Measurements from ENCODE around the gene BLNK.
"Not testable (repeated sequence)": the region's sequence is repeated elsewhere in the genome, so short reads cannot be mapped to it uniquely, and the experiment has no call there.

Gene BLNK

DNA sequence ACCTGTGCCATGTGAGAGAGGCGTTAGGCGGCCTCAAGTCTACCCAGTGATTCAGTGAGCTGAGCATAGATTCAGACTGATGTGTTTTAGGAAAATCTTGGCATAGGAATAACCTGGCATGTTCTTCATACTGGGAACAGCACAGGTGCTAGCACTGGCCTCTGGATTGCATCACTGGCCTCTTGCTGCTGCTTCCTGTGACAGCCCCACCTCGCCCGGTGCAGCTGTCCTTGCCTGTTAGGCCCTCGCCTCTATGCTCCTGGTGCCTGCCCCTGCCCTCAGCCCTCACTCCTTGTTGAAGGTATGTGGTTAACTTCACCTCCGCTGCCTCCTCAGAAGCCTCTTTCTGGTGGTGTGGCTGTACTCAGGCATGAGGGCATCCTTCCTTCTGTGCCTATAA lies 46.2 kb downstream of the BLNK start:
- DNase-seq (ENCODE audit: low spot score) = no peak

DNA sequence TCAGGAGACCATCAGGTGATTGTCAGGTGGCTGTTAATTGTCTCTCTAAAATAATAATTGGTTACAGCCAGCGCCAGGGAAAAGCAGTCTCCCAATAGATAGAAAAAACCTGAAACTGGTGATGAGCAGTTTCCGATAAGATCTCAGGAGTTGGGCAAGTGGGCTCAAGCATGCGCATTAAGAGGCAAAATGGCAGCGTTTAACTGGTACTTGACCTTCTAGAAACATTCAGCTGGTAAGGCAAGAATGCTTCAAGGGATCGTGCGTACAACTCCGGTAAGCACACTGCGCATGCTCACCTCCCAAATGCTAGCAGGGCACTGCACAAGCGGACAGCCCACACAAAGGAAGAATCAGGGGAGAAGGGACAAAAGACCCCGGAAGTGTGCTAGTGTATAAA lies 48.5 kb downstream of the BLNK start:
- DNase-seq (ENCODE audit: low spot score) = no peak

DNA sequence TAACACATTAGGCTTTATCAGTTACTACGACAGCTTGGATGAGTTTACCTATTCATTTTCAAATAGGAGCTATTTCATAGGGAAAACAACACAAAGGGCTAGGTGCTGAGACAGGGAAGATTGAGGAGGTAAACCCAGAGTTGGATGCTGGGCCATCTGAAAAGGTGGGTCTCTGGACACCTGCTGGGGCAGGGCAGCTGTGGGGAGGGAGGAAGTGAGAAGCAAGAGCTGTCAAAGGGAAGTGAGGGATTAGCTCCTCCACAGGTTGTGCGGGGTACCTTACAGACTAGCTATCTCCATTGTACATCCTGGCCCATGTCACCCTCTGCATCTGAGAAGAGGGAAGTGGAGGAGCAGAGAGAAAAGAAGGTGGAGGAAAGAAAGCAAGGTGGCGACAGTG lies 48.9 kb downstream of the BLNK start:
- DNase-seq (ENCODE audit: low spot score) = no peak

DNA sequence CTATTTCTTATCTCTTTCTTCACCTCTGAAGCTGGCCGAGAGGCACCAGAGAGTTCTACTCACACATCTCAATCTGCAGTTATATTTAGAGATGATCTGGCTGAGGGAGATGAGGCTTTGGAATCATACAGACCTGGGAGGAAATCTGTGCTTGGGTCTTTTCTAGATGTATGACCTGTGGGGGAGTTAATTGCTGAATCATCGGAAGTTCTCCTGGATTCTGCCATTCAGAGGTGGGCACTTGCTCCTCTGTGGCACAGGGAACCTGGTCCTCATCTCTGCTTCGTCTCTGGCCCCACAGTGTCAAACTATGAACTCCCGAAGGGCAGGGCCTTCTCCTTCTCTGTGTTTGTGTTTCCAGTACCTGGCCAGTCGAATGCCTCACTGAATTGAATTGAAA lies 52.5 kb downstream of the BLNK start:
- DNase-seq (ENCODE audit: low spot score) = no peak

DNA sequence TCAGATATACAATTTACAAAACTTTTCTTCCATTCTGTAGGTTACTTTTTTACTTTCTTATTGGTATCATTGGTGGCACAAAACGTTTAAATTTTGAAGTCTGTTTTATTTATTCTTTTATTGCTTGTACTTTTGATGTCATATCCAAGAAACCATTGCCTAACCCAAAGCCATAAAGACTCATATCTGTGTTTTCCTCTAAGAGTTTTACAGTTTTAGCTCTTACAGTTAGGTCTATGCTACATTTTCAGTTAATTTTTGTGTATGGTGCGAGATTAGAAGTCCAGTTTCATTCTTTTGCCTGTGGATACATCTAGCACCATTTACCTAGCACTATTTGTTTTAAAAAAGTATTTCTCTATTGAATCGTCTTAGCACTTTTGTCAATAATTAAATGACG lies 53.7 kb downstream of the BLNK start:
- no peak for DNase-seq (ENCODE audit: low spot score)

DNA sequence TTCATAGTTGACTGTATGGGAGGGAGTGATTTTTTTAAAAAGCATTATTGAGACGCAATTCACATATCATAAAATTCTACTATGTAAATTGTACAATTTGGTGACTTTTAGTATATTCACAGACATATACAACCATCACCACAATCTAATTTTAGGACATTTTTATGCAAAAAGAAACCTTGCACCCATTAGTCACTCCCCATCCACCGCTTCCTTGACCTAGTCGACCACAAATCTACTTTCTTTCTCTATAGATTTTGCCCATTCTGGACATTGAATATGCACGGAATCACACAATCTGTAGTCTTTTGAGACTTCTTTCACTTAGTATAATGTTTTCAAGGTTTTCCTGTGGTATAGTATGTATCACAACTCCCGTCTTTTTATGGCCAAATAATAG lies 54.6 kb downstream of the BLNK start:
- no peak for DNase-seq (ENCODE audit: low spot score)

DNA sequence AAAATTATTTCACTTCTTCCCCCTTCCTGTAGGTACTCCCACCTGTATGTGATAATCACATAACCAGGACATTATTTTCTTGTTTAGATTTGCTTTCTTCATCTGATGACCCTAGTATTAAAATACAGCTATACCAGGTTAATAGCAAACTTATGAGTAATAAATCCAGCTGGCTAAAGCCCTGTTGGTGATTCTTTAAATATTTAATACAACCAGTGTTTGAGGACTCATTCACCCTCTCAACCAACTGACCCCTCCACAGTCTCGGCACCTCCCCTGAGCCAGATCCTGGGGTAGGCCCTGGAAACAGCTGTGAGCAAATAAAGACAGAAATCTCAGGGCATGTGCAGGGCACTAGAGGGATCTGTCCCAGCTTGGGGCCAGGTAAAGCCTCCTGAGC lies 58.5 kb downstream of the BLNK start:
- DNase-seq (ENCODE audit: low spot score) = no peak

DNA sequence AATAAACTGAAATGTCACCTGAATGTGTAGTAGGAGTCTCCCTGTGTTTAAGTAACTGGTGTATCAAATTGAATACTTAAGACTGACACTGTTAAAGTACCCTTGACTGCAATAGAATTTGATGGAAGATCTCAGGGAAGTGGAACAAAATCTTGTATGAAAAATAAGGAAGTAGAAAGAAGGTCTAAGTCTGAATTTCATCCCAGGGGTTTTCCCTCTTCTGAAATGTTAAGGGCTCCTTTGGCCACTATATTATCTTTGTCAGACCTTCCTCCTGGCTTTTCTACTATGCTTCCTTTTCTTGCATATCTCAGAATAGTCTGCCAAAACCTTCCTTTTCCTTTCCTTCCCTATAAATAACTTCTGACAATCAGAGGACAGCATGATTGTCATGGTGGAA lies 59.6 kb downstream of the BLNK start:
- DNase-seq (ENCODE audit: low spot score) = no peak

DNA sequence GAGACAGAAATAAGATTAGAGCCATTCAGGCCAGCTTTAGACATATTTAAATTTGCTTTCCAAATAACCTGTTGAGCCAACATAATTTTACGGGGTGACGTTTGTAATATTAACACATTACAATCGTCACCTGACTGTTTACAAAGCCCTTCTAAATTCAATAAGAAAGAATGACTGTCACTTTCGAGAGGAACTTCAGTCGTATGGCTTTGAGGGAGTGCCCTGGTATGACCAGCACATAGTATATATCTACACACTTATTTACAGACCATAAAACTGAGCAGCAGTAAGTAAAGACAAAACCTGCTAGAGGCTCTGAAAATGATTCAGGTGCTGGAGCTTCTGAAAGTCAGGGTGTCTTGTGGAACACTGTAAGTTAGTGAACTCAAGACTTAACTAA lies 62.4 kb downstream of the BLNK start:
- no peak for DNase-seq (ENCODE audit: low spot score)

DNA sequence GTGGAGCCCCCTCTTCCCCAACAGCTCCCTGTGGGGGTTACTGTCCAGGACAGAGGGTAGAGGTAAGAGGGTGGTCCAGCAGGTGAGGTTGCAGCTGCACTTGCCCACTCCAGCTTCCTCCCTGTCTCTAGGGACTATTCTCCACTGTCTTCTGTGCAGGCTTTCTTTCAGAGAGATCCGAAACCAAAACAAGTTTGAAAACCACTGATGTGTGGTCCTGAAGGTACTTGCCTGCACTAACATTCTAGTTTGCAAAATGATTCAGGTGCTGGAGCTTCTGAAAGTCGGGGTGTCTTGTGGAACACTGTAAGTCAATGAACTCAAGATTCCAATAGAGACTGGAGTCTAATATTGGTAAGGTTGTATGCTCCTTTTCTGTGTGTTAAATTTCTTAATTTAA lies 63.1 kb downstream of the BLNK start:
- DNase-seq (ENCODE audit: low spot score) = no peak

DNA sequence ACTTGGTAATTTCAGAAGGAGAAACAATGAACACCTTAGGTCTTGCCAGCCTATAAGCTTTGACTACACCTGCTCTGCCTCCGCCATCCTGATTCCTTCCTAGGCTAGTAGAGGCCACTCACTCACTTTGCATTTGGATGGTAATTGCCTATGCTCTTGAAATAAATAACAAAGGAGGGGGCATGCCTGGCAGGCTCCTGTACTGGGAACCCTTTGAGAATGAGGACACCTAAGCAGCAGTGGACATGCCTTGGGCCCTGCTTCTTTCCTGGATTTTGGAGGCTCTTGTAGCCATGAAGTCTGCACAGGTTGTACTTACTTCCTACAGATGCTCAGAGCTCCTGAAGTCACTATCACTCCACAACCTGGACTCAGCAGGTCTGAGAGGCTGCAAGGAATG lies 65.8 kb downstream of the BLNK start:
- DNase-seq (ENCODE audit: low spot score) = no peak

DNA sequence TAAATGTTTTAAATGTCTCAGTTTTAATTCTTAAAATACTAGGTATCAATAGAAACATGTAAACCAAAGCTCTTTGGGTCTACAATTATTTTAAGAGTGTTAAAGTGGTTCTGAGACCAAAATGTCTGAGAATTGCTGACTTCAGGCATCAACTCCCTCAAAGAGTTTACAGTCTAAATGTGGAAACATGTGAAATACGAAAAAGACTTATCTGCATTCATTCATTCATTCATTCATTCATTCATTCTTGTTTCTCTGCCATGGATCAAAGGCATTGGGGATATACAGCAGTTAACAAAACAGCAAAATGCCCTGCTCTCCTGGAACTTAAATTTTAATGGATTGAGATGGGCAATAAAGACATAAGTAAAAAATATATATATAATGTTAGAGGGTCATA lies 69.8 kb downstream of the BLNK start:
- no peak for DNase-seq (ENCODE audit: low spot score)

DNA sequence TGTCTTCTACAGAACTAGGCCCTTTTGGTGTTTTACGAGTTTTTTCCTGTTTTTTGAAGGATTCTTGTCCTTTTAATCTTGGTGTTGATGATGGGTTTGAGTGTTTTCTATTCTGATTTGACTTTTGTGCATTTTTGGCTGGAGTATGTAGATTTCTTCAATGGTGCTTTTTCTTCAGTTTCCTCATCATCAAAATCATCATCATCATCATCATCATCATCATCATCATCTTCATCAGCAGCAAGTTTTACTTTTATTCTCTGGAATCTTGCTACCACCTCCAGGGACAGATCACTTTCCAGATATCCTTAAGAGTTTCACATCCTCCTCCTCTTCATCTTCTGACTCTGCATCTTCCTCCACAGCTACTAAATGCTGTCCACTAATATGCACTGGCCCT lies 81.9 kb downstream of the BLNK start:
- not testable (repeated sequence) for DNase-seq (ENCODE audit: low spot score)

DNA sequence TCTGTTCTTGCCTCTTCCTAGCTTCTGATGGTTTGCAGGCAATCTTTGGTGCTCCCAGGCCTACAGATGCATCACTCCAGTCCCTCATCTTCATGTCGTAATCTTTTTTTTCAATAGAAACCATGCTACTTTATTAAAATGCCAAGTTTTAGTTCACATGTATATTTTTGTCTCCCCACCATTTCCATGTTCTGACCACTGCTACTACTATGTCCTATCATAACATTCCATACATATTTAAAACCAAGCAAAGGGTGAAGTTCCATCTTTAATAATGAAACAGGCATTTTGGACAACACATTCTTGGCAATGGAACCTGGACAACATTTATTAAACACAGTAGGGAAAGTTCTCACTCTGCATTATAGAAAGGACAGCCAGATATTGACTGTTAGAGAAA lies 82.5 kb downstream of the BLNK start:
- no peak for DNase-seq (ENCODE audit: low spot score)

DNA sequence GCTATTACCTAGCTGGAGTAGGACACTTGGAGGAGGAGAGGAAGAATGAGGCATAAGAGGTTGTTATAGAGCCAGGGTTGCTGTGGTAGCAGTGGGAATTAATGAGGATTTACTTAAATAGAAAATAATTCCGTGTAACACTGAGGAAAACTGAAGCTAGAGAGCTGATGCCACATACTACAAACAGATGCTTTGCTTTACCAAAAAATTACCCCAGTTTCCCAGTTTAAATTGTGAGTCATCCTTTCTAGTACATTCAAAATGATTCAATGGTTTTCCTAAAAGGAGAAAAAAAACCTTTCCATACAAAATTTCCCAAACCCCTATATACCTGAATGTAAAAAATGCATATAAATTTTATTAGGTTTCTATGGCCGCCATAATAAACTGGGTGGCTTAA lies 82.9 kb downstream of the BLNK start:
- DNase-seq (ENCODE audit: low spot score) = no peak

DNA sequence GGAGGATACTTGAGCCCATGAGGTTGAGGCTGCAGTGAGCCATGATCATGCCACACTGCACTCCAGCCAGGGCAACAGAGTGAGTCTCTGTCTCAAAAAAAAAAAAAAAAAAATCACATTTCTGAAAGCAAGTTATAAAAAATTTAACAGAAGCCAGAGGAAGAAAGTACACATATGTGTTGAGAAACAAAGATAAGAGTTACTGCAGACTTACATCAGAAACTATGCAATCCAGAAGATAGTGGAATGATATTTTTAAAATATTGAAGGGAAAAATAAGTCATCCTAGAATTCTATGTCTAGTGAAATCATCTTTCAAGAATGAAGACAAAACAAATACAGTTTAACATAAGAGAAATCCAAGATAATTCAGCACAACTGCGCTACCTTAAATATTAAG lies 94.4 kb downstream of the BLNK start:
- no peak for DNase-seq (ENCODE audit: low spot score)

DNA sequence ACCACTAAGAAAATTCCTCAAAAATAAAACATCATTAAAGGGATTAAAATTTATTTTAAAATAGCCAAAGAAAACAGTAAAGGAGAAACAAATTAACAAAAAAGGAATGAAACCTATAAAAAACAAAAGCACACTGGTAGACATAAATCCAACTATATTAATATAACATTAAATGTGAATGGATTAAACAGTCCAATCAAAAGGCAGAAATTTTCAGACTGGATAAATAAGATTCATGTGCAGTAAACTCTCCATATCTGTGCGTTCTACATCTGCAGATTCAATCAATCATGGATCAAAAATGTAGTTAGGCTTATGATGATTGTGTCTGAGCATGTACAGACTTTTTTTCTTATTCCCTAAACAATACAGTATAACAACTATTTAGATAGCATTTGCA lies 98.7 kb downstream of the BLNK start:
- DNase-seq (ENCODE audit: low spot score) = no peak

DNA sequence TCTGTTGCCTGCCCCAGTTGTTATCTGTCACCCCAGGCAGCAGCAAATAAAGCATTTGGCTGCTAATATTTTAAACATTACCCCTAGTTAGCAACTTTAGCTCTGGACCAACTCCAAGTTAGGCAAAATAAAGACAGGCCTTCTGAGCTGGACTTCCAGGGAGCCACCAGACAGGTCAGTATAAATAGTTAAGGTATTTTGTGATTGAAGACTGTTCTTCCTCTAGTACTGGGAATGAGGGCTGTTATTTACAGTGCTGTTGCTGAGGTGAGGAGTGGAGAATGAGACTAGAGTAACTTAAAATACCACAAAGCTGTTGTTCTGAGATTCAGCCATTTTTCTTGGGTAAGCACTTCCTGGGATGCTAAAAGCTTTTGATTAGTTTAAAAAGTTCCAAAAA lies 101.1 kb downstream of the BLNK start:
- no peak for DNase-seq (ENCODE audit: low spot score)

DNA sequence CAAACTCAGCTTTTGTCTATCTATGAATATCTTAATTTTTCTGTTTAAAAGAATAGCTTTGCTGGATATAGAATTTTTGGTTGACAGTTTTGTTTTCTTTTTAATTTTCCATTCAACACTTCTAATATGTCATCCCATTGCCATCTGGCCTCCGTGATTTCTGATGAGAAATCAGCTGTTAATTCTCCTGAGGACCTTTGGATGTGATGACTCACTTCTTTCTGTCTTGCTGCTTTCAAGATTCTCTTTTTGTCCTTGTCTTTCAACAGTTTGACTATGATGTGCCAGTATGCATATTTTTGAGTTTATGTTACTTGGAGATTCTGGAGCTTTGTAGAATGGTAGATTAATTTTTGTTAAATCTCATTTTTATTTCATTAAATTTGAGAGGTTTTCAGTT lies 102.8 kb downstream of the BLNK start:
- no peak for DNase-seq (ENCODE audit: low spot score)

DNA sequence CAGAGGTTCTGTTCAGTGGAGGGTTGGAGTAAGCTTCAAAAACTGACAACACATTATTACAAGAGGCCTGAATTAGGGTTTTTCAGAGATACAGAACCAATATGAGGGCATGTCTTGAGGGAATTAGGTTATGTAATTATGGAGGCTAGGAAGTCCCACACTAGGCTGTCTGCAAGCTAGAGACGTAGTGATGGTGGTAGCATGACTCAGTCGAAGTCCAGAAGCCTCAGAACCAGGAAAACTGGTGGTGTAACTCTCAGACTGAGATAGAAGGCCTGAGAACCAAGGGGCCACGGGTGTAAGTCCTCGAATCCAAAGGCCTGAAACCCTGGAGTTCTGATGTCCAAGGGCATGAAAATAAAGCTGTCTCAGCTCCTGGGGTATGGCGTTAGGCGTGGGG lies 105.6 kb downstream of the BLNK start:
- DNase-seq (ENCODE audit: low spot score) = no peak

DNA sequence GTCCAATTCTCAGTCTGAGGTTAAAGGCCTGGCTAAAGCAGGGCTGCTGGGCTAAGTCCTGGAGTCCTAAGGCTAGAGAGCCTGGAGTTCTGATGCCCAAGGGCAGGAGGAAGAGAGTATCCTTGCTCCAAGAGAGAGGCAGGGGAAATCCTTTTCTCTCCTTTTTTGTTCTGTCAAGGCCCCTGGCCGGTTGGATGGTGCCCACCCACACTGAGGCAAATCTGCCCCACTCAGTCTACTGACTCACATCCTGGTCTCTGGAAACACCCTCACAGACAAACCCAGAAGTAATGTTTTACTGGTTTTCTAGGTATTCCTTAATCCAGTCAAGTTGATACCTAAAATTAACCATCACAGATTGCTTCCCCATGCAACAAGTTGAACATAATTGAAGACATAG lies 118.3 kb downstream of the BLNK start:
- no peak for DNase-seq (ENCODE audit: low spot score)

DNA sequence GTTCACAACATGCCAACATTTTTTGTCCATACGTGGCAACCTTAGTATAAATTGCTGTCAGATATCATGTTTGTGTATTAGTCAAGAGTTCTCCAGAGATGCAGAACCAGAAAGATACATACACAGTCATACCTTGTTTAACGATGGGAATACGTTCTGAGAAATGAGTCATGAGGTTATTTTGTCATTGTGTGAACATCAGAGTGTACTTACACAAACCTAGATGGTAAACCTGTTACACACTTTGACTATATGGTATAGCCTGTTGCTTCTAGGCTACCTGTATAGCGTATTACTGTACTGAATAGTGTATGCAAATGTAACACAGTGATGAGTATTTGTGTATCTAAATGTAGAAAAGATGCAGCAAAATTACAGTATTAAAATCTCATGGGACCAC lies 118.9 kb downstream of the BLNK start:
- no peak for DNase-seq (ENCODE audit: low spot score)
